Measurements from ENCODE around the gene PDIA3.
"Not testable (repeated sequence)": the region's sequence is repeated elsewhere in the genome, so short reads cannot be mapped to it uniquely, and the experiment has no call there.

DNA sequence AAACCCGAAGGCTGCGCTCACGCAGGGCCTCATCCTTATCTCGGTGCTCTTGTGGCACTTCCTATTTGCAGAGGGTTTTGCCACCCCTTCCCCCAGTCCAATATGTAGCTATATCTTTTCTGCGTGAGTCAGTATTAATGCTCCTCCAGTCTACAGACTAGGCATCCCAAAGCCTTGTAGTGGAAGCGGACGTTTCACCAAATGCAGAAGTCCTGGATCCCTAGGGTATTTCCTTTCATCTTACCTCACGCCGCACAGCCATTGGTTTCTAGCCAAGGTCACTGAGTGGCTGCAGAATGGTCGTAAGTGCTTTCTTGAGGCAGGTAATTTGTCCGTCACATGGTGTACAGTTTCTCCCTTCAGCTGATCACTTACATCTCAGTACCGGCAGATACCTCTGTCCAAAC is 668 bp downstream of the PDIA3 start:
- TF ChIP-seq, protein P1, sequence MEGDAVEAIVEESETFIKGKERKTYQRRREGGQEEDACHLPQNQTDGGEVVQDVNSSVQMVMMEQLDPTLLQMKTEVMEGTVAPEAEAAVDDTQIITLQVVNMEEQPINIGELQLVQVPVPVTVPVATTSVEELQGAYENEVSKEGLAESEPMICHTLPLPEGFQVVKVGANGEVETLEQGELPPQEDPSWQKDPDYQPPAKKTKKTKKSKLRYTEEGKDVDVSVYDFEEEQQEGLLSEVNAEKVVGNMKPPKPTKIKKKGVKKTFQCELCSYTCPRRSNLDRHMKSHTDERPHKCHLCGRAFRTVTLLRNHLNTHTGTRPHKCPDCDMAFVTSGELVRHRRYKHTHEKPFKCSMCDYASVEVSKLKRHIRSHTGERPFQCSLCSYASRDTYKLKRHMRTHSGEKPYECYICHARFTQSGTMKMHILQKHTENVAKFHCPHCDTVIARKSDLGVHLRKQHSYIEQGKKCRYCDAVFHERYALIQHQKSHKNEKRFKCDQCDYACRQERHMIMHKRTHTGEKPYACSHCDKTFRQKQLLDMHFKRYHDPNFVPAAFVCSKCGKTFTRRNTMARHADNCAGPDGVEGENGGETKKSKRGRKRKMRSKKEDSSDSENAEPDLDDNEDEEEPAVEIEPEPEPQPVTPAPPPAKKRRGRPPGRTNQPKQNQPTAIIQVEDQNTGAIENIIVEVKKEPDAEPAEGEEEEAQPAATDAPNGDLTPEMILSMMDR (IDR thresholded peaks at IDR 0.05): not testable (repeated sequence)
- TF ChIP-seq EZH2 (IDR thresholded peaks at IDR 0.05; ENCODE audit: borderline replicate concordance, insufficient read depth, low read depth, low read length, poor library complexity, severe bottlenecking): not testable (repeated sequence)
